Esophagus muscularis mucosa (tissue), 4 donors: ENCODE results near the gene PSEN1. TPM values are rescaled to one million over a fixed set of nuclear protein-coding genes. Genes with fewer than 3 reads are reported as not detected.

Experiments
- DNase-seq: peaks from one replicate; pipeline ENCODE4 v3.0.0-alpha.2; 2017; ENCODE audit errors: extremely low spot score
- H3K27ac ChIP-seq, 4 donors: fragments of 200-600 bp; sonication (generic); replicated peaks in 1 of 4; 1 replicate in 3 of 4; 2 replicates in 1 of 4; pipeline ENCODE4 v1.5.1; 2016 to 2019; ENCODE audit warnings: mild to moderate bottlenecking in 1 of 4
- H3K27me3 ChIP-seq, 4 donors: fragments of 200-600 bp; sonication (generic); one replicate each; pipeline versions ENCODE4 v1.5.1 to v1.6.0; 2016 to 2019
- H3K36me3 ChIP-seq, 4 donors: fragments of 200-600 bp; sonication (generic); one replicate each; pipeline ENCODE4 v1.5.1; 2016 to 2019
- H3K4me1 ChIP-seq, 4 donors: fragments of 200-600 bp; sonication (generic); one replicate each; pipeline ENCODE4 v1.5.1; 2016 to 2019
- H3K4me3 ChIP-seq, 4 donors: fragments of 200-600 bp; sonication (generic); 1 replicate in 2 of 4; 2 replicates in 2 of 4; pipeline ENCODE4 v1.5.1; 2016 to 2019; ENCODE audit warnings: mild to moderate bottlenecking in 4 of 4, moderate library complexity in 1 of 4
- H3K9me3 ChIP-seq, 4 donors: fragments of 200-600 bp; sonication (generic); 1 replicate in 3 of 4; 2 replicates in 1 of 4; pipeline ENCODE4 v1.5.1; 2016 to 2019
- CTCF ChIP-seq, 3 experiments: fragments of 200-600 bp in 2 of 3; fragments of 450-650 bp in 1 of 3; sonication (generic) in 2 of 3; IDR thresholded peaks; one replicate each; pipeline ENCODE4 v1.5.1; 2017 to 2019; ENCODE audit warnings: antibody characterized with exemption in 3 of 3, mild to moderate bottlenecking in 2 of 3, moderate library complexity in 1 of 3
- EP300 ChIP-seq: sonication (generic); formaldehyde crosslinking; IDR thresholded peaks from one replicate; pipeline ENCODE4 v1.6.1; 2017; ENCODE audit warnings: antibody characterized with exemption
- POLR2A ChIP-seq: fragments of 450-650 bp; IDR thresholded peaks from one replicate; pipeline ENCODE4 v1.6.1; 2017; ENCODE audit warnings: antibody characterized with exemption, moderate library complexity, mild to moderate bottlenecking, low read depth
- POLR2AphosphoS5 ChIP-seq, 2 donors: sonication (generic); formaldehyde crosslinking; IDR thresholded peaks; one replicate each; pipeline ENCODE4 v1.6.1; 2017; ENCODE audit warnings: antibody characterized with exemption in 2 of 2
- WGBS: methylation state at CpG from one replicate; pipeline ENCODE4 v1.1.5; 2018; 5-methylcytosine and 5-hydroxymethylcytosine counted together
- intact Hi-C: fragments of 100-400 bp; cut with DNase I; formaldehyde crosslinking; loops from one replicate; pipeline ENCODE4 v1.15.1; 2023
- total RNA-seq, 4 donors: library from RNA; depleted of rRNA; stranded (reverse); fragments of >200 nt; gene quantifications; one replicate each; pipeline versions ENCODE4 v1.1.0 to v1.2.1, GENCODE V29; 2016

PSEN1 gene
- total RNA-seq, 4 donors from 2014 or later: 31.7 to 39.0 (median 38.3) TPM

DNA sequence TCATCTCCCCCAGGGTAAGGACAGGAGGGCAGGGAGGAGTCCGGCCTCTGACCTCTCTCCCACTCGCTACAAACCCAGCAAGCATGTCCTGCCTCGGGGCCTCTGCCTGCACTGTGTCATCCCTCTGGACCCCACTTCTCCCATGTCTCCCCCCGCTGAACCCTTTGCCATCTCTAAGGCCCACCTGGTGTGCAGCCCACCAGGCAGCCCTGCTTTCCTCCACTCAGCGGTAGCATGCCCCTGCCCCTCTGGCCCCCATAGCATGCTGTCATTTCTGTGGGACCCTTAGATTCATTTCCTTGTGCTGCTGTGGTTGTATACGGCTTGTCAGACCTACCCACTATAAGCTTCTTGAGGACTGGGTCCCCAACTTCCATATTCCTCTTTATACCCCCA, 118.7 kb downstream of the PSEN1 start:
- H3K36me3 ChIP-seq: peaks cover 0 to 68% (median 23%) of the 10 kb centered on the region in 4 donors
- H3K27me3 ChIP-seq: no peaks in the 10 kb centered on the region
- TF ChIP-seq POLR2A: no peak
- TF ChIP-seq CTCF (IDR thresholded peaks at IDR 0.05): no peak
- TF ChIP-seq POLR2AphosphoS5 (IDR thresholded peaks at IDR 0.05): no peak
- intact Hi-C loops: no loop called here
- 93% methylated on average over 6 of the region's 6 CpGs for WGBS
- H3K4me1 ChIP-seq: no peaks in the 10 kb centered on the region
- H3K4me3 ChIP-seq: no peak overlapping the region
- no peaks in the 10 kb centered on the region for H3K9me3 ChIP-seq
- no peak overlapping the region for H3K27ac ChIP-seq
- no peak for DNase-seq

DNA sequence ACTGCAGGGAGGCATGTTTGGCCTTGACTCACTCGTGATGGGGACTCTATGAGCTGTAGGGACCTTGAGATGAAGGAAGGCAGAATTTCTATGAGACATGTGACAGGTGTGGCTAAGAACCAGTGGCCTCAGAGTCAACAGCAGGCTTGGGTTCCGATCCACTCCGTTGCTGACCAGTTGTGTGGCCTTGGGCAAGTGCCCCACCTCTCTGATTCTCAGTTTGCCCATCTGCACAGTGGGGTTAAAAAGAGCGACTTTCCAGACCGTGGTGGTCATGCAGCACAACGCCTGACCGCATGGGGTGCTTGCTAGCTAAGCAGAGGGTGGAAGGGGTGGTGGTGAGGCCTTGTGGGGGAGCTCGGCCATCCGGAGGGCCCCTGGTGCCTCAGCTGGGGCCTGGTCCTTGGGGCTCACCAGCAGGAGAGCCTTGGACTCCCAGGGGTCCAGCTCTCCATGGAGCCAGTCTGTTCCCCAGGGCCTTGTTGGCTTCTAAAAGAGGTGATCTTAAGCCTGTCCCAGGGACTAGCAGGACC, 119.5 kb downstream of the PSEN1 start:
- 90% methylated on average over 9 of the region's 9 CpGs for WGBS
- no peak for DNase-seq
- intact Hi-C loops: no loop called here
- no peaks in the 10 kb centered on the region for H3K9me3 ChIP-seq
- H3K4me1 ChIP-seq: no peaks in the 10 kb centered on the region
- TF ChIP-seq POLR2A: no peak
- no peak for TF ChIP-seq EP300
- TF ChIP-seq POLR2AphosphoS5 (IDR thresholded peaks at IDR 0.05): no peak
- no peak for TF ChIP-seq CTCF (IDR thresholded peaks at IDR 0.05)
- H3K36me3 ChIP-seq: peaks cover 0 to 68% (median 22%) of the 10 kb centered on the region in 4 donors
- H3K27ac ChIP-seq: no peak overlapping the region
- no peak overlapping the region for H3K4me3 ChIP-seq
- H3K27me3 ChIP-seq: no peaks in the 10 kb centered on the region

DNA sequence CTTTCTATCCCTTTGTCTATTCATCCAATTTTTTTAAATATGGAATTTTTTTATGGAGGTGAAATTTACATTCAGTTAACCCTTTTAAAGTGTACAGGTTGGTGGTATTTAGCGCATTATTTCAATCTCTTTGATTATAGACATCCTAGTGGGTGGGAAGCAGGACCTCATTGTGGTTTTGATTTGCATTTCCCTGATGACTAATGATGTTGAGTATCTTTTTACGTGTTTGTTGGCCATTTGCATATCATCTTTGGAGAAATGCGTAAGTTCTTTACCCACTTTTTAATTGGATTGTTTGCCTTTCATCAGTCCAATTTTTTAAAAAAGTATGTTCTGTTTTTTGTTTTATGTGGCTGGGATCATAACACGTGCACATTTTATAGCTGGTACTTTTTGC, 121.8 kb downstream of the PSEN1 start:
- TF ChIP-seq POLR2A: no peak
- TF ChIP-seq POLR2AphosphoS5 (IDR thresholded peaks at IDR 0.05): no peak
- TF ChIP-seq CTCF (IDR thresholded peaks at IDR 0.05): no peak
- no peak for TF ChIP-seq EP300
- intact Hi-C loops: no loop called here
- H3K4me3 ChIP-seq: no peak overlapping the region
- WGBS: 94% methylated on average over 4 of the region's 4 CpGs
- H3K36me3 ChIP-seq: peaks cover 0 to 68% (median 24%) of the 10 kb centered on the region in 4 donors
- no peaks in the 10 kb centered on the region for H3K4me1 ChIP-seq
- DNase-seq: no peak
- H3K27me3 ChIP-seq: no peaks in the 10 kb centered on the region
- no peak overlapping the region for H3K27ac ChIP-seq
- H3K9me3 ChIP-seq: no peaks in the 10 kb centered on the region

DNA sequence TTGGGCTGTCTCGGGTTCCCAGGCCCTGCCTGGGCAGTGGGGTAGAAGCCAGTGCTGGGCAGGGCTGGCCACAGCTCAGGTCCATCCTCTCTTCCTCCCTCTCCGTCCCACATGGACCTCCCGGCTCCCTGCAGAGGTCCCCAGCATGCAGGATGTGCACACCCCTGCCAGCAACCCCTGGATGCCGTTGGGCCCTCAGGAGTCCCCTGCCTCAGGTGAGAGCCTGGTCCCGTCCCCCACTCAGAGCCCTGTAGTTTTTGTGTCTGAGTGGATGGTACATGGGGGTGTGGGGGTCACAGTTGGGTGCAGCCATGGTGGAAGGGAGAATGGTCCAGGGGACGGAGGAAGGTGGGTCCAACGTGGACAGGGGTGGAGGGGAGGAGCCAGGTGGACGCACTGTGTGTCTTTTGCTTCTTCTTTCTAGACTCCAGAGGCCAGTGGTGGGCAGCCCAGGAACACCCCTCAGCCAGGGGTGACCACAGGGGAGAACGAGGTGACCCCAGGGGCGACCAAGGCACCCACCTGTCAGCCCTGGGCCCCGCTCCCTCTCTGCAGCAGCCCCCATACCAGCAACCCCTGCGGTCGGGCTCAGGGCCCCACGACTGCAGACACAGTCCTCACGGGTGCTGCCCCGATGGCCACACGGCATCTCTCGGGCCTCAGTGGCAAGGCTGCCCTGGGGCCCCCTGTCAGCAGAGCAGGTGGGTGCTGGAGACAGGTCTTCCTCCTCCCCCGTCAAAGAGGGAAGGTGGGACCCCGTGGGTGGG, 122.7 kb downstream of the PSEN1 start:
- 94% methylated on average over 16 of the region's 20 CpGs for WGBS
- H3K36me3 ChIP-seq: peaks cover 0 to 68% (median 25%) of the 10 kb centered on the region in 4 donors

More for the DNA sequence above, 122.7 kb downstream of the PSEN1 start:
- Histone ChIP-seq H3K9me3 (no peaks in the 10 kb centered on the region), H3K4me3 (no peak overlapping the region), H3K27me3 (no peaks in the 10 kb centered on the region), H3K27ac (no peak overlapping the region), H3K4me1 (no peaks in the 10 kb centered on the region)
- TF ChIP-seq POLR2AphosphoS5 (IDR thresholded peaks at IDR 0.05): no peak
- no peak for TF ChIP-seq POLR2A
- TF ChIP-seq CTCF (IDR thresholded peaks at IDR 0.05): no peak
- TF ChIP-seq EP300: no peak
- DNase-seq: no peak
- intact Hi-C loops: no loop called here
